ENCODE results near the gene PRTFDC1.

PRTFDC1 gene

GRCh38 chr10:24889639-24890038 lies 62.8 kb downstream of the PRTFDC1 start:
- TF ChIP-seq POLR2AphosphoS5 (IDR thresholded peaks at IDR 0.05; ENCODE audit: low read depth, low read length) (no peak), TAF1 (IDR thresholded peaks at IDR 0.05; ENCODE audit: borderline replicate concordance, insufficient read depth, low read length) (no peak), SIN3A (IDR thresholded peaks at IDR 0.05; ENCODE audit: borderline replicate concordance, insufficient read depth, low read length) (no peak)

- TF ChIP-seq REST (IDR thresholded peaks at IDR 0.05; ENCODE audit: insufficient read depth in 1 of 2, low read depth in 2 of 2, low read length in 2 of 2): no peak
- TF ChIP-seq POLR2AphosphoS5 (IDR thresholded peaks at IDR 0.05; ENCODE audit: low read depth, low read length): no peak
- TF ChIP-seq SIN3A (IDR thresholded peaks at IDR 0.05; ENCODE audit: borderline replicate concordance, insufficient read depth, low read length): no peak
- TF ChIP-seq FOXP2 (optimal IDR thresholded peaks at IDR 0.05; ENCODE audit: borderline replicate concordance, extremely low read depth, extremely low read length, insufficient read depth): no peak
These were observed 64.6 kb downstream of the PRTFDC1 start for GRCh38 chr10:24887855-24888231.

- TF ChIP-seq TAF1 (IDR thresholded peaks at IDR 0.05; ENCODE audit: borderline replicate concordance, insufficient read depth, low read length) (no peak), POLR2AphosphoS5 (IDR thresholded peaks at IDR 0.05; ENCODE audit: low read depth, low read length) (no peak), SIN3A (IDR thresholded peaks at IDR 0.05; ENCODE audit: borderline replicate concordance, insufficient read depth, low read length) (no peak), FOXP2 (optimal IDR thresholded peaks at IDR 0.05; ENCODE audit: borderline replicate concordance, extremely low read depth, extremely low read length, insufficient read depth) (no peak), REST (IDR thresholded peaks at IDR 0.05; ENCODE audit: insufficient read depth in 1 of 2, low read depth in 2 of 2, low read length in 2 of 2) (no peak)
These were observed 66.1 kb downstream of the PRTFDC1 start for GRCh38 chr10:24886290-24886680.

DNA sequence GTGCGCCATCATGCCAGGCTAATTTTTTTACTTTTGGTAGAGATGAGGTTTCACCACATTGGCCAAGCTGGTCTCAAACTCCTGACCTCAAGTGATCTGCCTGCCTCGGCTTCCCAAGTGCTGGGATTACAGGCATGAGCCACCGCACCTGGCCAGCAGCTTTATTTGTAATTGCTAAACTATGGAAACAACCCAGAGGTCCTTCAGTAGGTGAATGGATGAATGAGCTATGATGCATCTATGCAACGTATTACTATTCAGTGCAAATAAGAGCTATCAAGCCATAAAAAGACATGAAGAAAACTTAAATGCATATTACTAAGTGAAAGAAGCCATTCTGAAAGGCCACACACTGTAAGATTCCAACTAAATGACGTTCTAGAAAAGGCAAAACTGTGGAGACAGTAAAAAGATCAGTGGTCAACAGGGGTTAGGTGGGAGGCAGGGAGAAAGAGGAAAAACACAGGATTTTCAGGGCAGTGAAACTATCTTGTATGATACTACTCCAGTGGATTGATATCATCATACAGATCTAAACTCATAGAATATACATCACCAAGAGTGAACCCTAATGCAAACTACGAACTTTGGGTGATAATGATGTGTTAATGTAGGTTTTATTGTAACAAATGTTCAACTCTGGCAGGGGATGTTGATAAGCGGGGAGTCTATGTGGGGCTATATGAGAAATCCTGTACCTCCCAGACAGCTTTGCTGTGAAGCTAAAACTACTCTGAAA lies 66.7 kb downstream of the PRTFDC1 start:
- TF ChIP-seq TAF1 (IDR thresholded peaks at IDR 0.05; ENCODE audit: borderline replicate concordance, insufficient read depth, low read length) (no peak), FOXP2 (optimal IDR thresholded peaks at IDR 0.05; ENCODE audit: borderline replicate concordance, extremely low read depth, extremely low read length, insufficient read depth) (no peak)

- TF ChIP-seq FOXP2 (optimal IDR thresholded peaks at IDR 0.05; ENCODE audit: borderline replicate concordance, extremely low read depth, extremely low read length, insufficient read depth) (no peak), SIN3A (IDR thresholded peaks at IDR 0.05; ENCODE audit: borderline replicate concordance, insufficient read depth, low read length) (no peak), POLR2AphosphoS5 (IDR thresholded peaks at IDR 0.05; ENCODE audit: low read depth, low read length) (no peak), REST (IDR thresholded peaks at IDR 0.05; ENCODE audit: insufficient read depth in 1 of 2, low read depth in 2 of 2, low read length in 2 of 2) (no peak), TAF1 (IDR thresholded peaks at IDR 0.05; ENCODE audit: borderline replicate concordance, insufficient read depth, low read length) (no peak)
These were observed 67.6 kb downstream of the PRTFDC1 start for GRCh38 chr10:24884793-24885192.

DNA sequence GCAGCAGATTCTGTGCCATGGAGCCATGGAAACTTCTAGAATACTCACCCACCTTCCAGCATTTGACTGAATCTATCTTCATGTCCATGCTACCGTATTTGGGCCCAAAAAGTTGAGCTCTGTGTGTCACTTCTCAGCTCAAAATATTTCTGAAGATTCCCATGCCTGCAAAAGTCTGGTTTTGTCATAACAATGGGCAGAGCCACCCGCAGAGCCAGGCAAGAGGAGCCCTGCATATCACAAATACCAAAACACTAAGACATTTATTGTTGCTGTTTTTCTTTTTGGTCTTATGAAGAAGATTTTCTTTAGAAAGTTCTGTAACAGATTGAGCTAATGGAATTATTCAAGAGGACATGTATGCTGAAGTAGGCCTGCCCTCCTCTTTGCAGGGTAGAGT lies 68.1 kb downstream of the PRTFDC1 start:
- TF ChIP-seq POLR2AphosphoS5 (IDR thresholded peaks at IDR 0.05; ENCODE audit: low read depth, low read length) (no peak), FOXP2 (optimal IDR thresholded peaks at IDR 0.05; ENCODE audit: borderline replicate concordance, extremely low read depth, extremely low read length, insufficient read depth) (no peak), SIN3A (IDR thresholded peaks at IDR 0.05; ENCODE audit: borderline replicate concordance, insufficient read depth, low read length) (no peak), TAF1 (IDR thresholded peaks at IDR 0.05; ENCODE audit: borderline replicate concordance, insufficient read depth, low read length) (no peak), REST (IDR thresholded peaks at IDR 0.05; ENCODE audit: insufficient read depth in 1 of 2, low read depth in 2 of 2, low read length in 2 of 2) (no peak)
